Hepatic stellate cell (primary cell): ENCODE measurements around the gene SEMA3E.
A peak's percentile ranks its signal among the peaks of the same experiment; 100 is the strongest.
"Not testable (repeated sequence)": the region's sequence is repeated elsewhere in the genome, so short reads cannot be mapped to it uniquely, and the experiment has no call there.

Source experiments
- DNase-seq: peaks from one replicate; pipeline ENCODE4 v3.0.0; 2011; ENCODE audit warnings: low spot score

The SEMA3E gene

GRCh38 chr7:83451501-83452045 is 197.4 kb downstream of the SEMA3E start:
- DNase-seq, result no peak

GRCh38 chr7:83449781-83450180 is 199.2 kb downstream of the SEMA3E start:
- no peak for DNase-seq

- DNase-seq, result no peak
Observed at GRCh38 chr7:83447681-83448080, 201.3 kb downstream of the SEMA3E start.

- DNase-seq, result no peak
Observed at GRCh38 chr7:83446102-83446669, 202.8 kb downstream of the SEMA3E start.

- DNase-seq, result no peak
Observed at GRCh38 chr7:83442911-83443310, 206.0 kb downstream of the SEMA3E start.

- no peak for DNase-seq
Observed at GRCh38 chr7:83439026-83439425, 209.9 kb downstream of the SEMA3E start.

- DNase-seq, result not testable (repeated sequence)
Observed at GRCh38 chr7:83430289-83430688, 218.7 kb downstream of the SEMA3E start.

- no peak for DNase-seq
Observed at GRCh38 chr7:83429493-83429892, 219.4 kb downstream of the SEMA3E start.

GRCh38 chr7:83427884-83428283 is 221.1 kb downstream of the SEMA3E start:
- DNase-seq, result no peak

GRCh38 chr7:83426325-83426724 is 222.6 kb downstream of the SEMA3E start:
- DNase-seq, result no peak

- no peak for DNase-seq
Observed at GRCh38 chr7:83419013-83419412, 229.9 kb downstream of the SEMA3E start.

- no peak for DNase-seq
Observed at GRCh38 chr7:83415840-83416239, 233.1 kb downstream of the SEMA3E start.

- DNase-seq, result no peak
Observed at GRCh38 chr7:83414947-83415346, 234.0 kb downstream of the SEMA3E start.

GRCh38 chr7:83413831-83414230 is 235.1 kb downstream of the SEMA3E start:
- DNase-seq, result no peak

GRCh38 chr7:83413424-83413823 is 235.5 kb downstream of the SEMA3E start:
- no peak for DNase-seq

- DNase-seq, result peak; percentile 4
Observed at GRCh38 chr7:83410989-83411591, 237.8 kb downstream of the SEMA3E start.

- DNase-seq, result no peak
Observed at GRCh38 chr7:83394776-83395175, 254.2 kb downstream of the SEMA3E start.

GRCh38 chr7:83388436-83388835 is 260.5 kb downstream of the SEMA3E start:
- no peak for DNase-seq

GRCh38 chr7:83366629-83367028 is 282.3 kb downstream of the SEMA3E start:
- no peak for DNase-seq

- DNase-seq, result no peak
Observed at GRCh38 chr7:83365746-83366145, 283.2 kb downstream of the SEMA3E start.

GRCh38 chr7:83362871-83363550 is 285.9 kb downstream of the SEMA3E start:
- no peak for DNase-seq

- DNase-seq, result no peak
Observed at GRCh38 chr7:83359108-83359507, 289.8 kb downstream of the SEMA3E start.

- DNase-seq, result no peak
Observed at GRCh38 chr7:83355143-83355542, 293.8 kb downstream of the SEMA3E start.
